PFSK-1 (cell line): Measurements from ENCODE around the gene PRPF6. TPM values are rescaled to one million over a fixed set of nuclear protein-coding genes. Genes with fewer than 3 reads are reported as not detected.

Experiments used
- FOXP2 ChIP-seq: optimal IDR thresholded peaks from 2 replicates; pipeline ENCODE3; 2011; ENCODE audit warnings: borderline replicate concordance, control low read depth, inconsistent platforms; ENCODE audit not compliant: insufficient read depth; ENCODE audit errors: extremely low read length, extremely low read depth
- POLR2AphosphoS5 ChIP-seq: IDR thresholded peaks from 2 replicates; pipeline ENCODE4 v1.6.1; 2012; ENCODE audit warnings: low read depth, mild to moderate bottlenecking, control low read depth, low read length, moderate library complexity
- SIN3A ChIP-seq: IDR thresholded peaks from 2 replicates; pipeline ENCODE4 v1.6.1; 2012; ENCODE audit warnings: mild to moderate bottlenecking, low read length, moderate library complexity, borderline replicate concordance; ENCODE audit not compliant: insufficient read depth
- TAF1 ChIP-seq: IDR thresholded peaks from 2 replicates; pipeline ENCODE4 v1.6.1; 2012; ENCODE audit warnings: low read length, control low read depth, borderline replicate concordance; ENCODE audit not compliant: insufficient read depth
- polyA plus RNA-seq: library from polyadenylated mRNA; unstranded; fragments of >200 nt; gene quantifications from one replicate; pipeline ENCODE4 v1.2.1, GENCODE V29; 2012; ENCODE audit warnings: low read depth, missing spikeins; ENCODE audit not compliant: insufficient read length
- TF ChIP-seq, protein P1 (sequence below), 2 experiments: IDR thresholded peaks; 2 replicates each; pipeline versions ENCODE4 v1.6.1 to v1.8.0; 2011 to 2012; ENCODE audit warnings: low read depth in 2 of 2, low read length in 2 of 2, control low read depth in 1 of 2, inconsistent platforms in 1 of 2, mild to moderate bottlenecking in 1 of 2, moderate library complexity in 1 of 2; ENCODE audit not compliant: insufficient read depth in 1 of 2

Gene PRPF6
- 87.5 TPM for polyA plus RNA-seq

GRCh38 chr20:63980806-63981728 is at the start of gene PRPF6:
Gene PRPF6, plus strand, starts transcription at chr20:63981132. Its CDS starts 114 bp downstream, at chr20:63981246.
- TF ChIP-seq, protein P1, sequence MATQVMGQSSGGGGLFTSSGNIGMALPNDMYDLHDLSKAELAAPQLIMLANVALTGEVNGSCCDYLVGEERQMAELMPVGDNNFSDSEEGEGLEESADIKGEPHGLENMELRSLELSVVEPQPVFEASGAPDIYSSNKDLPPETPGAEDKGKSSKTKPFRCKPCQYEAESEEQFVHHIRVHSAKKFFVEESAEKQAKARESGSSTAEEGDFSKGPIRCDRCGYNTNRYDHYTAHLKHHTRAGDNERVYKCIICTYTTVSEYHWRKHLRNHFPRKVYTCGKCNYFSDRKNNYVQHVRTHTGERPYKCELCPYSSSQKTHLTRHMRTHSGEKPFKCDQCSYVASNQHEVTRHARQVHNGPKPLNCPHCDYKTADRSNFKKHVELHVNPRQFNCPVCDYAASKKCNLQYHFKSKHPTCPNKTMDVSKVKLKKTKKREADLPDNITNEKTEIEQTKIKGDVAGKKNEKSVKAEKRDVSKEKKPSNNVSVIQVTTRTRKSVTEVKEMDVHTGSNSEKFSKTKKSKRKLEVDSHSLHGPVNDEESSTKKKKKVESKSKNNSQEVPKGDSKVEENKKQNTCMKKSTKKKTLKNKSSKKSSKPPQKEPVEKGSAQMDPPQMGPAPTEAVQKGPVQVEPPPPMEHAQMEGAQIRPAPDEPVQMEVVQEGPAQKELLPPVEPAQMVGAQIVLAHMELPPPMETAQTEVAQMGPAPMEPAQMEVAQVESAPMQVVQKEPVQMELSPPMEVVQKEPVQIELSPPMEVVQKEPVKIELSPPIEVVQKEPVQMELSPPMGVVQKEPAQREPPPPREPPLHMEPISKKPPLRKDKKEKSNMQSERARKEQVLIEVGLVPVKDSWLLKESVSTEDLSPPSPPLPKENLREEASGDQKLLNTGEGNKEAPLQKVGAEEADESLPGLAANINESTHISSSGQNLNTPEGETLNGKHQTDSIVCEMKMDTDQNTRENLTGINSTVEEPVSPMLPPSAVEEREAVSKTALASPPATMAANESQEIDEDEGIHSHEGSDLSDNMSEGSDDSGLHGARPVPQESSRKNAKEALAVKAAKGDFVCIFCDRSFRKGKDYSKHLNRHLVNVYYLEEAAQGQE (IDR thresholded peaks at IDR 0.05; ENCODE audit: insufficient read depth in 1 of 2, low read depth in 2 of 2, low read length in 2 of 2) = no peak
- TF ChIP-seq TAF1 (no peak), POLR2AphosphoS5 (peak; percentile 67; the same call in 1 of the 2 replicates)

DNA sequence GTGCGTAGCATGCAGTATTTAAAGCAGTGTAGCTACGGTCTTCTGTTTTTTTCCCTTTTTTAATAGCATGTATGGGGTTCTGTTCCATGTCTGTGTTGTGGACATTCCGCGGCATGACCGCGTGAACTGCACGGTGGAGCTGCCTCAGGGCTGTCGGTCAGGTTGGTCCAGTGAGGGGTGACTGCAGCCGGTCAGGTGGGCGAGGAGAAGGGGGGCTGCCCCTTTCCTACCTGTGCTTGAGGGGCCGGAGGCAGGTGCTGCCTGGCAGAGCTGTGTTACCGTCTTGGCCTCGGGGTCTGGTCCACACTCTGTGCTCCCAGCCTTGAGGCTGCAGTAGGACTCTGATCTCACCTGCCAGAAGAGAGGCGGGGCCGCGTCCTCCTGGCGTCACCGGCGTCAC is 49.2 kb upstream of the PRPF6 start:
- no peak for TF ChIP-seq TAF1
- no peak for TF ChIP-seq SIN3A
- TF ChIP-seq, protein P1 (IDR thresholded peaks at IDR 0.05; ENCODE audit: insufficient read depth in 1 of 2, low read depth in 2 of 2, low read length in 2 of 2) = no peak
- TF ChIP-seq POLR2AphosphoS5 = no peak
- TF ChIP-seq FOXP2 = no peak

GRCh38 chr20:63932606-63933160 is 48.2 kb upstream of the PRPF6 start:
- TF ChIP-seq, protein P1 (IDR thresholded peaks at IDR 0.05; ENCODE audit: insufficient read depth in 1 of 2, low read depth in 2 of 2, low read length in 2 of 2) = no peak
- no peak for TF ChIP-seq TAF1
- no peak for TF ChIP-seq FOXP2

GRCh38 chr20:63933646-63934045 is 47.3 kb upstream of the PRPF6 start:
- TF ChIP-seq SIN3A (no peak), FOXP2 (no peak)

DNA sequence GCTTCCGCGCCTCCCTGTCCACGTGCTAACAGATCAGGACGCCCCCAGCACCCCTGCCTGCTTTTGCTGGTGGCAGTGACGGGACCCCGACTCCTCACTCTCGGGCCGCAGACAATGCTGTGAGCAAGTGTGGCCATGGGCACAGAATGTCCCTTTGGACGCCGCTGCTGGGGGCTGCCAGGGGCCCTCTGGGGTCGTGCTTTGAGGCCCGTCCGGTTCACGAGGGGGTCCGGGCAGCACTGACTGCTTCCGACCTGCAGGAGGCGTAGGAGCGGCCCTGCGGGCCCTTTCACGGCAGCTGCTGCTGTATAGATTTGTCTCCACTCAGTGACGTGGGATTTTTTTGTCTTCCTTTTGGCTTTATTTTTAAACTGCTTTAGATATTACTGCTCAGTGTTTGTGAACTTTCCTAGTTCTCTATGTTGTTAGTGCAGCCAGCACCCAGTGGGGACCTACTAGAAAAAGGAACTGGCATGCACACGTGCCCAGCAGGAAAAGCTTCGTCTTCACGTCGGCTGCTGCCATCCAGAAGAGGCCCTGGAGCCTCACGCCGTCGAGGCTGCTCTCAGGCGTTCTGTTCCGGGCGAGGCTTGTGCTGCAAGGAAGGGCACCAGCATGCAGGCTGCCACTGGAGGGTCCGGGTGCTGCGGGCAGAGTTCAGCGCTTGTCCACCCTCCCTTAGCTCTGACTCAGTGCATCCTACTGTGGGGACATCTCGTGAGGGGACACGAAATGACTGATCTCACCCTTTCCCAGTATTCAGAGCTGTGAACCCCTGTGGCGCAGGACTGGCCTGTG is 46.5 kb upstream of the PRPF6 start:
- no peak for TF ChIP-seq TAF1
- TF ChIP-seq FOXP2 = no peak
- TF ChIP-seq SIN3A = no peak
- TF ChIP-seq, protein P1 (IDR thresholded peaks at IDR 0.05; ENCODE audit: insufficient read depth in 1 of 2, low read depth in 2 of 2, low read length in 2 of 2) = no peak
- TF ChIP-seq POLR2AphosphoS5 = no peak
